HG03139 (cell line): ENCODE measurements around the gene CCDC97.
A peak's percentile ranks its signal among the peaks of the same experiment; 100 is the strongest.
"Not testable (repeated sequence)": the region's sequence is repeated elsewhere in the genome, so short reads cannot be mapped to it uniquely, and the experiment has no call there.

Experiments used
- ATAC-seq: cut with Tn5 transposase; IDR thresholded peaks from one replicate; pipeline ENCODE4 v1.9.1; 2021; ENCODE audit not compliant: unreplicated experiment

Gene CCDC97

DNA sequence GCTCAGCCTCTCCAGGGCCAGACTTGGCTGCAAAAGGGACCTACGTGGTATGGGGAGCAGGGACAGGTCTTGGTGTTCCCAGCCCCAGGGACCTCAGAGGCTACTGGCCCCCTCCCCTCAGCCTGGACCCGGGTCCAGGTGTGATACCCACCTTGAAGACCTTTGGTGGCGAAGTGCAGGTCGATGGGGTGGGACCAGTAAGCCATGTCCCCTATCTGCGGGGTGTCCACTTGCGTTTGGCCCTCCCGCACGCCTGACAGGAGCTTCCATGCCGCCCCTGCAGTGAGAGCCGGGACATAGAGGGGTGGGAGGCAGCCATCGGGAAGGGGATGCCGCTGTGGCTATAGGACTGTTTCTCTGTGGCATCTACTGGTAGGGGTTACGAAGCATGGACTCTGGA is 47.8 kb downstream of the CCDC97 start:
- no peak for ATAC-seq

GRCh38 chr19:41359741-41360140 is 49.8 kb downstream of the CCDC97 start:
- no peak for ATAC-seq

- ATAC-seq: no peak
Measured at GRCh38 chr19:41362143-41362847, 52.3 kb downstream of the CCDC97 start.

GRCh38 chr19:41363371-41363752 is 53.4 kb downstream of the CCDC97 start:
- ATAC-seq: no peak

GRCh38 chr19:41363753-41364523 is 54.0 kb downstream of the CCDC97 start, which contains the start of gene B9D2:
Gene B9D2 (minus strand): TSS chr19:41364149. CDS start chr19:41363519, 630 bp downstream.
- ATAC-seq: peak; percentile 71

GRCh38 chr19:41364524-41365391 is 54.8 kb downstream of the CCDC97 start:
- ATAC-seq: no peak

- ATAC-seq: no peak
Measured at GRCh38 chr19:41366089-41366488, 56.1 kb downstream of the CCDC97 start.

DNA sequence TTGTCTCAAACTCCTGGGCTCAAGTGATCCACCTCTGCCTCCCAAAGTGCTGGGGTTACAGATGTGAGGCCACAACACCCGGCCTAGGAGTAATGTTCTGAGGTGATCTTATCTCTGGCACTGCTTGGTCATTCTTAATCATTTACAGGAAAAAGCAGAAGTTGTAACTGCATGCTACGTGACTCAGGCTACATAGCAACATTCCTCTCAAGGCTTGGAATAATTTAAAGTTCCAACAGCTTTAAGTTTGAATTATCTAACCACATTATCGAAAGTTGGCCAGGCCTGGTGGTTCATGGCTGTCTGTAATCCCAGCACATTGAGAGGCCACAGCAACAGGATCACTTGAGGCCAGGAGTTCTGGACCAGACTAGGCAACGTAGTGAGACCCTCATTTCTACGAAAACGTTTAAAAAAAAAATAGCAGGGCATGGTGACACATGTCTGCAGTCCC is 57.9 kb downstream of the CCDC97 start:
- no peak for ATAC-seq

DNA sequence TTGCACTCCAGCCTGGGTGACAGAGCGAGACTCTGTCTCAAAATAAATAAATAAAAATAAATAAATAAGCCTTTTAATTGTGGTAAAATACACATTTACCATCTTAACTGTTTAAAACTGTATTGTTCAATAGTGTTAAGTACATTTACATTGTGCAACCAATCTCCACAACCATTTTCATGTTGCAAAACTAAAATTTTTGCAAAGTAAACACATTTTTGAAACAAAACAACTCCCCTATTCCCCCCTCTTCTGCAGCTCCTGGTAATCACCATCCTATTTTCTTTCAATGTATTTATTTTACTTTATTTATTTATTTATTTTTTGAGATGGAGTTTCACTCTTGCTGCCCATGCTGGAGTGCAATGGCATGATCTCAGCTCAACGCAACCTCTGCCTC is 59.8 kb downstream of the CCDC97 start:
- no peak for ATAC-seq

GRCh38 chr19:41371119-41371518 is 61.1 kb downstream of the CCDC97 start:
- not testable (repeated sequence) for ATAC-seq

DNA sequence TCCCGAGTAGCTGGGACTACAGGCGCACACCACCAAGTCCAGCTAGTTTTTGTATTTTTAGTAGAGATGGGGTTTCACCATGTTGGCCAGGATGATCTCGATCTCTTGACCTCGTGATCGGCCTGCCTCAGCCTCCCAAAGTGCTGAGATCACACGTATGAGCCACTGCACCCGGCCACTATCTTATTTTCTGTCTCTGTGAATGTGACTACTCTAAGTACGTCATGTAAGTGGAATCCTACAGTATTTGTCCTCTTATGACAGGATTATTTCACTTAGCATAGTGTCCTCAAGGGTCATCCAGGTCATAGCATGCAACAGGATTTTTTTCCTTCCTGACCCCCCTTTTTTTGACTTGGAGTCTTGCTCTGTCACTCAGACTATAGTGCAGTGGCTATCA is 61.6 kb downstream of the CCDC97 start:
- no peak for ATAC-seq

- ATAC-seq: no peak
Measured at GRCh38 chr19:41372501-41372900, 62.5 kb downstream of the CCDC97 start.

DNA sequence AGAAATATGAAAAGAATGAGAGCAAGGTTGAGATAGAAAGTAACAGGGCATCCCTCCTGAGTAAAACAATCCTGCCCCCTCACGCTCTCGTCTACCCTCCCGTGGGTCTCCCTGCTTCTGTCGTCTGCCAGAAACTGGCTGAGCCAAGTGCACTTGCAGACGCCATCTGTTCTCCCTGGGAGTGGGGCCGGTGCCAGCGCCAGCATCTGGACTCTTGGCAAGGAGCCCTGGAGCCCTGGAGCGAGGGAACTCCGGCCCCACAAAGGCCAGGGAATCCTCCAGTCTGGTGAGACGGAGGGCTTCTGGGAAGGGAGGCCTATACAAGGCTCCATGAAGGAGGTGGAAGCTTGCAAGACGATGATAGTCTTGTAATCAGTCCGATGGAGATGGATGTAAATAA is 64.0 kb downstream of the CCDC97 start:
- no peak for ATAC-seq
